Right renal cortex interstitium (tissue), 3 donors: ENCODE measurements around the gene WASHC1. TPM values are rescaled to one million over a fixed set of nuclear protein-coding genes. Genes with fewer than 3 reads are reported as not detected.
"Not testable (repeated sequence)": the region's sequence is repeated elsewhere in the genome, so short reads cannot be mapped to it uniquely, and the experiment has no call there.

Experiments used
- DNase-seq, 3 donors: peaks; one replicate each; pipeline ENCODE4 v3.0.0-alpha.2; 2013; ENCODE audit warnings: low read depth in 3 of 3, low spot score in 2 of 3
- polyA plus RNA-seq, 3 donors: library from polyadenylated mRNA; unstranded; fragments of 120-200 nt; gene quantifications; one replicate each; pipeline ENCODE4 v1.2.1, GENCODE V29; 2013; ENCODE audit not compliant: insufficient read length in 3 of 3

WASHC1 gene
- polyA plus RNA-seq, 3 donors: 18.8 to 33.8 (median 27.4) TPM

DNA sequence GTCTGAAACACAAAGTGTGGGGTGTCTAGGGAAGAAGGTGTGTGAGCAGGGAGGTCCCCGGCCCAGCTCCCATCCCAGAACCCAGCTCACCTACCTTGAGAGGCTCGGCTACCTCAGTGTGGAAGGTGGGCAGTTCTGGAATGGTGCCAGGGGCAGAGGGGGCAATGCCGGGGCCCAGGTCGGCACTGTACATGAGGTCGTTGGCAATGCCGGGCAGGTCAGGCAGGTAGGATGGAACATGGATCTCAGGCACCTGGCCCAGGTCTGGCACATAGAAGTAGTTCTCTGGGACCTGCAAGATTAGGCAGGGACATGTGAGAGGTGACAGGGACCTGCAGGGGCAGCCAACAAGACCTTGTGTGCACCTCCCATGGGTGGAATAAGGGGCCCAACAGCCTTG, 12.4 kb downstream of the WASHC1 start:
- not testable (repeated sequence) for DNase-seq

DNA sequence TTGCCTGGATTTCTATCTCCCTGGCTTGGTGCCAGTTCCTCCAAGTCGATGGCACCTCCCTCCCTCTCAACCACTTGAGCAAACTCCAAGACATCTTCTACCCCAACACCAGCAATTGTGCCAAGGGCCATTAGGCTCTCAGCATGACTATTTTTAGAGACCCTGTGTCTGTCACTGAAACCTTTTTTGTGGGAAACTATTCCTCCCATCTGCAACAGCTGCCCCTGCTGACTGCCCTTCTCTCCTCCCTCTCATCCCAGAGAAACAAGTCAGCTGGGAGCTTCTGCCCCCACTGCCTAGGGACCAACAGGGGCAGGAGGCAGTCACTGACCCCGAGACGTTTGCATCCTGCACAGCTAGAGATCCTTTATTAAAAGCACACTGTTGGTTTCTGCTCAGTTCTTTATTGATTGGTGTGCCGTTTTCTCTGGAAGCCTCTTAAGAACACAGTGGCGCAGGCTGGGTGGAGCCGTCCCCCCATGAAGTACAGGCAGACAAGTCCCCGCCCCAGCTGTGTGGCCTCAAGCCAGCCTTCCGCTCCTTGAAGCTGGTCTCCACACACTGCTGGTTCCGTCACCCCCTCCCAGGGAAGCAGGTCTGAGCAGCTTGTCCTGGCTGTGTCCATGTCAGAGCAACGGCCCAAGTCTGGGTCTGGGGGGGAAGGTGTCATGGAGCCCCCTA, 15.0 kb downstream of the WASHC1 start:
- not testable (repeated sequence) for DNase-seq

DNA sequence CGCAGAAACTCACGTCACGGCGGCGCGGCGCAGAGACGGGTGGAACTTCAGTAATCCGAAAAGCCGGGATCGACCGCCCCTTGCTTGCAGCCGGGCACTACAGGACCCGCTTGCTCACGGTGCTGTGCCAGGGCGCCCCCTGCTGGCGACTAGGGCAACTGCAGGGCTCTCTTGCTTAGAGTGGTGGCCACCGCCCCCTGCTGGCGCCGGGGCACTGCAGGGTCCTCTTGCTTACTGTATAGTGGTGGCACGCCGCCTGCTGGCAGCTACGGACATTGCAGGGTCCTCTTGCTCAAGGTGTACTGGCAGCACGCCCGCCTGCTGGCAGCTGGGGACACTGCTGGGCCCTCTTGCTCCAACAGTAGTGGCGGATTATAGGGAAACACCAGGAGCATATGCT, 18.1 kb downstream of the WASHC1 start:
- not testable (repeated sequence) for DNase-seq

DNA sequence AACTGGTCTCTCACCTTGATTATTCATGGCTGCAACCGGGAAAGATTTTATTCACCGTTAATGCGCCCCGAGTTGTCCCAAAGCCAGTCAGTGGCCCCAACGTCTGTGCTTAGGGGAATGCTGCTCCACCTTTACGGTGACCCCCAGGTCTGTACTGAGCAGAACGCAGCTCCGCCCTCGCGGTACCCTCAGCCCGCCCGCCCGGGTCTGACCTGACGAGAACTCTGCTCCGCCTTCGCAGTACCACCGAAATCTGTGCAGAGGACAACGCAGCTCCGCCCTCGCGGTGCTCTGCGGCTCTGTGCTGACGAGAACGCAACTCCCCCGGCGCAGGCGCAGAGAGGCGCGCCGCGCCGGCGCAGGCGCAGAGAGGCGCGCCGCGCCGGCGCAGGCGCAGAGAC, 18.6 kb downstream of the WASHC1 start:
- not testable (repeated sequence) for DNase-seq

DNA sequence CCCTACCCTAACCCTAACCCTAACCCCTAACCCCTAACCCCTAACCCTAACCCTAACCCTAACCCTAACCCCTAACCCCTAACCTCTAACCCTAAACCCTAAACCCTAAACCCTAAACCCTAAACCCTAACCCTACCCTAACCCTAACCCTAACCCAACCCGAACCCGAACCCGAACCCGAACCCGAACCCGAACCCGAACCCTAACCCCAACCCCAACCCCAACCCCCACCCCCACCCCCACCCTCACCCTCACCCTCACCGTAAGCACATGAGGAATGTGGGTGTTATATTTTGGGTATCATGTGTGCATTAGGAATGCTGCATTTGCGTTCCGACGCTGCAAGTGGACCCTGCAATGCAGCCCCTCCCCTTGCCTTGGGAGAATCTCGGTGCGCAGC, 19.0 kb downstream of the WASHC1 start:
- DNase-seq: peak in 1 of 3 donors; percentile 3

Other genes with a start within 250 kb of the WASHC1 start
- under 1 TPM; 0.25 to 0.45 (median 0.40) TPM for gene FOXD4, start 89.0 kb upstream of the WASHC1 start, polyA plus RNA-seq
- 10 to 100 TPM; 73.3 to 87.0 (median 74.2) TPM for gene ZNG1A, start 149.6 kb upstream of the WASHC1 start, polyA plus RNA-seq
- 10 to 100 TPM; 10.8 to 15.6 (median 10.9) TPM for gene DOCK8, start 185.4 kb upstream of the WASHC1 start, polyA plus RNA-seq